ENCODE results near the gene TBC1D9.

Gene TBC1D9

GRCh38 chr4:140688711-140689598 is 67.2 kb downstream of the TBC1D9 start:
- no peak for DNase-seq

DNA sequence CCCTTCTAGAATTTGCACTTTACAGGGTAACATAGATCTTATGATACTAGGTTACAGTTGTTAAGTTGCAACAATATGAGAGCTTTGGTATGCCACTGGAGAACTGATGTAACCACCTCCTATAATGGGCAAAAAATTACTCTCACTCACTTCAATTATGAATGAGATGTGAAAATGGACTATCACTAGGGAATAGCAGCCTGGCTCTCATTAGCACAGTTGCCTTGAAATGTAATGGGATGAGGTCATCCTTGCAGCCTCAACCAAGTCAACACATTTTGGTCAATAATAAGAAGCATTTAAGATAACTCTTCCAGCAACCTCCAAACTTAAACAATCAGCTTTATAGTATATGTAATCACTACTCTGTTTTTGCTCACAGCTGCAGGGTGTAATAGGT is 69.4 kb downstream of the TBC1D9 start:
- DNase-seq, result no peak

DNA sequence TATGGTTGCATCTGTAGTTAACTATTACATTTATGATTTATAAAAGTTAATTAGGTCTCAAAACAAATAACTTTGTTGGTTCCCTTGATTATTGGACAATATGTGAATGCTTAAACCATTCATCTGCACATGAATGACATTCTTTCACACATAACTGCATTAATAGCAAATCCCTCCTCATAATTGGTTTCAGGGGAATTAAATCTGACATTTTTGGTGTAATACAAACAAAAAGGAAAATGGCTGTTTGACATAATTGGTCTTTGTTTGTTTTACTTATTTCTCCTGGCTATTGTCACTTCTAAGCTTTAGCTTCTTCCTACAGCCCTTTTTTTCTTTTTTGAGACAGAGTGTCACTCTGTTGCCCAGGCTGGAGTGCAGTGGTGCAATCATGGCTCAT is 71.9 kb downstream of the TBC1D9 start:
- DNase-seq, result no peak

GRCh38 chr4:140681201-140681600 is 75.0 kb downstream of the TBC1D9 start:
- DNase-seq, result no peak

- DNase-seq, result no peak
Observed at GRCh38 chr4:140680686-140681085, 75.5 kb downstream of the TBC1D9 start.

- DNase-seq, result no peak
Observed at GRCh38 chr4:140679576-140679975, 76.6 kb downstream of the TBC1D9 start.

- no peak for DNase-seq
Observed at GRCh38 chr4:140675599-140676231, 80.5 kb downstream of the TBC1D9 start.

GRCh38 chr4:140673729-140674128 is 82.5 kb downstream of the TBC1D9 start:
- DNase-seq, result no peak

- no peak for DNase-seq
Observed at GRCh38 chr4:140672416-140672815, 83.8 kb downstream of the TBC1D9 start.

DNA sequence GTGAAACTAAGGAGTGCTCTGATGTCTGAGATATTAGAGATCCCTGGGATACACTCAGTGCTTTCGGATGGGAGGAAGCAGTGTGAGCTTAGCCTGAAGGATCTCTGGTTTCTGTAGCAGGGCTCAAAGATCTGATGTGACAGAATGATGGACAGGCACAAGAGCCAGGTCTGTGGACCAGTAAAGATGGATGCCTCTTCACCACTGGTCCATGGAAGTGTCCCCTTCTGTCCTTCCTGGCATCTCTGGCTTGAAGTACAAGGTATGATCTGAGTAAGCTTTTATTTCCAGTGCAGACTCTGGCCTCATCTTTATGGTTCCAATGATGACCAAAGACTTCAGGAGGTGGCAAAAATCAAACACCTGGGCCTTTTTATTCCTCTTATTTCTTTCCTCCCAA is 88.1 kb downstream of the TBC1D9 start:
- no peak for DNase-seq

GRCh38 chr4:140666889-140667614 is 89.1 kb downstream of the TBC1D9 start:
- no peak for DNase-seq

- no peak for DNase-seq
Observed at GRCh38 chr4:140662082-140662869, 93.9 kb downstream of the TBC1D9 start.

- no peak for DNase-seq
Observed at GRCh38 chr4:140661550-140661949, 94.6 kb downstream of the TBC1D9 start.

GRCh38 chr4:140659943-140660700 is 96.1 kb downstream of the TBC1D9 start:
- no peak for DNase-seq

- no peak for DNase-seq
Observed at GRCh38 chr4:140654495-140654814, 101.7 kb downstream of the TBC1D9 start.

DNA sequence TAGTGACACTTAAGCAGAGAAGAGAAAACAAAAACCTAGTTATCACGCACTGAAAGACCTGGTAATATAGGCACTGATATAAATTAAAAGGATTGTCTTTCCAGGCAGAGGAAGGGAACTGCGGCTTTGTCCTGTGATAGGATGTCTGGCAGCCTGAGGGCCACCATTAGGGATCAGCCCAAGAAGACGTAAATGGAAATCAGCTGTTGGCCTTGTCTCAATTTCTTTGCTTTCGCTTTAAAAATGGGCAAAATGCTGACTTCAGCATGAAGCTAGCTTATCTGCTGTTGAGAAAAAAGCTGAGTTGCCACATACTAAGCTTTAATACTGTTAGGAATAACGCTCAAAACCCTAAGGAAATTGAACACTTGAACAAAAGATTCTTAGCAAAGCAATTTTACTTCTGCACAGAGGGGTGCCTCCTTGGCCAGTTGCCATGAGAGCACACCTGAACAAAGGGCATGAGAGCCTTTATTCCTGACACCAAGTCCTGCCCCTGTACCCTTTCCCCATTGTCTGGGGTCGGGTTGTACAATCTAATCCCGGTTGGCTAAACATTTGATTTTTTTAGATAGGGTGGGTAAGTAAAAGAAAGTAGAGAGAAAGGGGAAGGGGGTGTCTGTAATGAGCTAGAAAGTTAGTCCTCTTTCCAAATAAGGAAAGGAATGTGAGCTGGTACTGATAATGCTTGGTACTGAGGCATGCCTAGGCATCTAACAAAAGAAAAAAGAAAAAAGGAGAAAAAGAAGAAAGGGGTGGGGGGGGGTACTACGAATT is 102.3 kb downstream of the TBC1D9 start:
- no peak for DNase-seq

DNA sequence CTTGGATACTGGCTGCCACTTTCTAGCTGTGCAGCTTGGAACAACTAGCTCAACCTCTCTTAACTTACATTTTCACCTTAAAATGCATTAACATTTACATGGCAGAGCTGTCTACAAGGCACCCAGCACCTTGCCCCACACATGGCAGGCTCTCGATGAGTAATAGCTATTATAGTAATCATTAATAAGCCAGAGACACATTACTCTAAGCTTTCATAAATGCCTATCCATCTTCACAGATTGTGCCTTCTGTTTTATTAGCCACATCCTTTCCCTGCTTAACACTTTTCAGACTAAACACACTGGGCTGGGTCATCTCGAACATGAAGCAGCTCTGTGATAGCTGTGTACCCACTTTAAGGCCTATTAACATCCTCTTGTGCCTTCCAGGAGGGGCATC is 103.6 kb downstream of the TBC1D9 start:
- DNase-seq, result no peak

- no peak for DNase-seq
Observed at GRCh38 chr4:140648716-140649308, 107.4 kb downstream of the TBC1D9 start.

DNA sequence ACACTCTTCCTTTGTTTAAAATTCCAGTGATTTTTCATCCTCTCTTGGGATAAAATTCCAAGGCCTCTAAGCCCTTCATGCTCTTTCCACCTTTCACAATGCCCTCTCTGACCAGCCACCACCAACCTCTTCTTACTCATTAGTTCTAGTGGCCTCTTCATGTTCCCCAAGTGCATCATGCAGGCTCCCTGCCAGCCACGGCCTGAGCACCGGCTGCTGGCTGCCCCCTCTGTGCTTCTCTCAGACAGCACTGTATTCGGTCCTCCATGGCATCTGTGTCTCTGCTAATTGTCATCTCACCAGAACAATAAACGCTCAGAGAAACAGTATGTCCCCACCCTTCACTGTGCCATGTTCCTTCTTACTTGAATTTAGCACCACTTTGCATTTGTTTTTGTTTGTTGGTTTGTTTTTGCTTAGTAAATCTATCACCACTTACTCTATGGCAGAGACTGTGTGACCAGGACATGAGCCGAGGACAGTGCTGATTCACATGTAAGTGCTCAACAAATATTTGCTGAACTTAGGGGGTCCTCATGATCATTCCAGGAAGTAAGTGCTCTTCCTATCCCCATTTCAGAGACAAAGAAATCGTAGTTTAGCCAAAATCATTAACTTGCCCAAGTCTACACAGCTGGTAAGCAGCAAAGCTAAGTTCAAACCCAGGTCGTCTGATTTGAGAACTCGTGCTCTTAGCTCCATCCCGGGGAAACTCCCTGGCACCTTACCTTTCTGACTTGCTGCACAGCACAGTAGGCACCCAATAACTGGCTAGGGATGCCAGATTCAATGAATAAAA is 110.4 kb downstream of the TBC1D9 start:
- DNase-seq, result no peak

DNA sequence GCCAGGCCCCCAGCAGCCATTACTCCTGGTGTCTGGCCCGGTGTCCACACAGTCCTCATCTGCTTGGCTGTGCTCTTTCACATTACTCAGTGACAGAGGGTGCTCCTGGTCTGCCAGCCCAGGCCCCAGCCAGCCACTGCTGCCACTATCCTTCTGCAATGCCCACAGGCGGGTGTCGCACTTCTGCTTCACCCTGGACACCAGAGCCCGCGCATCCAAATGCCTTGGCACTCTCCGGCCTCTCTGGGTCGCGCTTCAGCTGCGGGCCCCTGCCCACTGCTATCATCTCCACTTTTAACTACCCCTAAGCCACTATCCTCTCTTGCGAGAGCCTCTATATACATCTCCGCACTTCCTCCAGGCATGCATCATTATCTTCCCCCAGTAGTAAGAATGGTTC is 111.0 kb downstream of the TBC1D9 start:
- DNase-seq, result no peak

Measured in CD4-positive, alpha-beta T cell treated with Interleukin-1 beta for 1 hour (primary cell).